GM21737 (cell line): ENCODE measurements around the gene BCL2.
A peak's percentile ranks its signal among the peaks of the same experiment; 100 is the strongest.

Experiments
- ATAC-seq: cut with Tn5 transposase; IDR thresholded peaks from one replicate; pipeline ENCODE4 v1.9.1; 2021; ENCODE audit warnings: mild to moderate bottlenecking, moderate library complexity; ENCODE audit not compliant: unreplicated experiment

BCL2 gene

DNA sequence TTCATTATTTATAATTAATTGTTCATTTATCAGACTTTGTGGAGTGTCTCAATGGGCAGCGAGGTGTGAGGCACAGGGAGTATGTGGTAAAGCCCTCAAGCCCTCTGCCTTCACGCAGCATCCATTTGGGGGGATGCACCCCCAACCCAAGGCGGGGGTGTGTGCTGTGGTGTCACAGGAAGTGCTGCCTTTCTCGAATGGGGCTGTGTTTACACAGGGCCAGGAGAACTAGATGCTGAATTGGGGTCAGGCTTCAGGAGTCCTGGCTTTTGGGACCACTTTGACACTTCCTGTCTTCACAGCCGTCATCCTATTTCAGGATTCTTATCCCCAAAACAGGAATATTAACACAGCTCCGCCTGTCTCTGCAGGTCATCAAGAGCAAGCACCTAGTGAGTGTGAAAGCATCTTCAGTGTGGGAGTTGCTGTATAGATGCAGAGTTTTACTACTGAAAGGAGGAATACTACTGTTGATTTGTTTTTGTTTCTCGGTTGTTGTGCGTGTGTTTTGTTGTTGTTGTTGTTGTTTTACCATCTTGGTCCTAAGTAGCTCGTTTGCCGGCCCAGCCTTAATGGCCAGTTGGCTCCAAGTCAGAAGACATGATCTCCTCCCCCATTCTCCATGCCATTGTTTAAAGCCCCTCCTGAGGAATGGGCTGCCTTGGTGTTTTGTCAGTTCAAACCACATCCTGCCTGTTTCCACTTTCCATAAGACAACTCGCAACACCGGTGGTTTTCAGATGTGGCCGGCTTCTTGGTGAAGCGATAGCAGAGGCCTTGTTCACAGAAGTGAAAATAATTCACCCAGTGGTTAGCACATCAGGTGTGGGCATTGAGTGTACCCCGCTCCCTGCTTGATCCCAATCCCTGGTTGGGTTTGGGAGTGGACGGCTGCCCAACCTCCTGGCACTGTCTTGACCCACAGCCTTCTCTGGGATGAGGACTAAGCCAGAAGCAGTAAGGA is 221.3 kb downstream of the BCL2 start:
- ATAC-seq, result peak; percentile 60

DNA sequence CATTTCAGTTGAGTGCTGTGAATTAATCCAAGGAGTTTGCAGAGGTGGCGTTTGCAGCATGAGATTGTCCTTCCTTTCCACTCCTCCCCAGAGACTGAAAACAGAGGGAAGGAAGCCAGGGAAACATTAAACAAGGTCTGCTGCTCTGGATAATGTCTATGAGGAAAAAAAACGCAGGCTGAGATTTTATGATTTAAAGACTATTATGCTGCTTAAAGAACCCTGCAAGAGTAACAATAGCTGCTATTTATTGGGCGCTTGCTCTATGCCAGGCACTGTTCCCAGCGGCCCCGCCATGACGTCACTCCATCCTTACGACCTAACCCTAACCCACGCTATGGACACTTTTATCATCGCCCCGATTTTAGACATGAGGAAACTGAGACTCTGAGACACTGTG is 222.4 kb downstream of the BCL2 start:
- no peak for ATAC-seq

- no peak for ATAC-seq
These were observed 223.2 kb downstream of the BCL2 start for GRCh38 chr18:63096327-63096874.

GRCh38 chr18:63095768-63096167 is 223.8 kb downstream of the BCL2 start:
- ATAC-seq, result no peak

GRCh38 chr18:63091671-63092364 is 227.8 kb downstream of the BCL2 start:
- no peak for ATAC-seq

- ATAC-seq, result no peak
These were observed 229.2 kb downstream of the BCL2 start for GRCh38 chr18:63090334-63090733.

DNA sequence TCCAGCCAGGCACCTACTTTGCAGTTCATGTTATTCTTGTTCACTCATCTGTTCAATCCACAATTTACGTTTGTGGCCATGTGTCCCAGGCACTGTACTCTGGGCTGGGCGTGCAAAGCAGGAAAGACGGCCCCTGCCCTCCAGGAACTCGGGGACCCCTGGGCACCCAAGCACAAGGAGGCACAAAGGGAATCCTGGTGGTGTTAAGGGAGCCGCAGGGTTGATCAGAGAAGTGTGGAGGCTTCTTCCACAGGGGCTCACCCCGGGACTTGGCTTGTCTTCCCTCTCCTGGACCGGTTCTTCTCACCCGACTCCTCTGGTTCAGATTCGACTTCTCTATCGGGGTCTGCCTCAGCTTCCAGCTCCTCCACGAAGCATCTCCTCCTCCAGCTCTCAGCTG is 230.5 kb downstream of the BCL2 start:
- no peak for ATAC-seq

GRCh38 chr18:63088262-63088661 is 231.3 kb downstream of the BCL2 start:
- ATAC-seq, result no peak

GRCh38 chr18:63087421-63088230 is 231.9 kb downstream of the BCL2 start:
- ATAC-seq, result no peak

GRCh38 chr18:63085611-63086010 is 234.0 kb downstream of the BCL2 start:
- ATAC-seq, result no peak

DNA sequence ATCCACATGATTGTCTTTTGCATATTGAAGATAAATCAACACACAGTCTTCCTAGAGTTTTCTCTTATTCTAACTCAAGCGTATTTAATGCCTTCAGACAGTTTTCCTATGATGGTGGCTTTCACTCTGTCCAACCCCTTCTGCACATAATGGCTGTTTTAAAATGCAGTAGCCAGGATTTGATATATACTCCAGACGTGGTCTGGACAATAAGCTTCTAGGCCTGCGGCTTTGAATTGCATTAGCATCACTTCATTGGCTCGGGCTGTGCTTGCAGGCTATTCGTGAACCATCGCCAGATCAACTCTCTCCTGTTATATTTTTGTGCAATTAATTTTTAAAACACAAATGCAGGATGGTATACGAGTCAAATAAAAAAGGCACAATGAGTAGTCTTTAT is 235.3 kb downstream of the BCL2 start:
- no peak for ATAC-seq

DNA sequence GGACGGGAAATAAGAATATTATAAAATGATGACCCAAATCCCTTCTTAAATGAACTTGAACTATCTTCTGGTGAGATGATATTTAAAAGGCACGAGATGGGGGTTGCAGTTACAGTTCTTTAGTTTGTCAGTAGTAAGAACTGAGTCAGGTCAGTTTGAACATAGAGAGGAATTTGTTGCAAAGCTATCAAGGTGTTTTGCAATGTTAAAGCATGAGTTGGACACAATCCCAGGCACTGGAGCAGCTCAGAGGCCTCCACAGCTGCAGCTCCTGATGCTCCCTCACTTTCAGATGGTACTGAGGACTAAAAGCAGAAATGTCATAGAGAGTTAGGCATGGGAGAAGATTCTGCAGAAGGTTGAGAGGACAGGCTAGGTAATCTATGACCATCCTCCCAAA is 236.0 kb downstream of the BCL2 start:
- ATAC-seq, result no peak

- ATAC-seq, result no peak
These were observed 236.5 kb downstream of the BCL2 start for GRCh38 chr18:63083020-63083531.

DNA sequence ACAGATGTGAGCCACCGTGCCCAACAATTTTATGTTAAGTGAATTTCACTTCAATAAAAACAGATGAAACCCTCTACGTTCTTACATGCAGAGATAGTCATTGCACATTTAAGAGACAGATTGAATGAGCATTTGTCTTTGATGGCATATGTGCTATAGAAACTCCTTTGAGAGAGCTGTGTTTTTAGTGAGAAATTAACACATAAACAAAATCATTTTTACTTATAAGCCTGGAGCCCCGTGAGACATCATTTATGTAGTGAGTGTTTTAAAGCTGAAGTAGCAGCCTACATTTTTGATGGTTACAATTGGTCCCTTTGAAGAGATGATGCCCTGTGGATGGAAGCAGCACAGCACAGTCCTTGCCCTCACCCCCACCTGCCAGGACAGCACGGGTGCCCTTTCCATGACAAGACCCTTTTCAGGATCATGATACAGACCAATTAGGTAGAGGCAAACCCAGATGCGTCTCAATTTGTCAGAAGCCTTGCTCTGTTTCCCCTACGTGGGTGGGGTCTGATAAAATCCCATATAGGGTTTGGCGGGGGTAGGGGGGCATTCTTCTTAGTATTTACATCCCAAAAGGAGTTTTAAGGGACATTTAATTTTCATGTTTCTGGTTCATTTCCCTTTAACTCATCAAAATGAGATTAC is 237.1 kb downstream of the BCL2 start:
- ATAC-seq, result no peak

- no peak for ATAC-seq
These were observed 240.5 kb downstream of the BCL2 start for GRCh38 chr18:63079114-63079513.

GRCh38 chr18:63078471-63078870 is 241.1 kb downstream of the BCL2 start:
- ATAC-seq, result peak; percentile 76

- peak; percentile 49 for ATAC-seq
These were observed 244.6 kb downstream of the BCL2 start for GRCh38 chr18:63074981-63075404.

DNA sequence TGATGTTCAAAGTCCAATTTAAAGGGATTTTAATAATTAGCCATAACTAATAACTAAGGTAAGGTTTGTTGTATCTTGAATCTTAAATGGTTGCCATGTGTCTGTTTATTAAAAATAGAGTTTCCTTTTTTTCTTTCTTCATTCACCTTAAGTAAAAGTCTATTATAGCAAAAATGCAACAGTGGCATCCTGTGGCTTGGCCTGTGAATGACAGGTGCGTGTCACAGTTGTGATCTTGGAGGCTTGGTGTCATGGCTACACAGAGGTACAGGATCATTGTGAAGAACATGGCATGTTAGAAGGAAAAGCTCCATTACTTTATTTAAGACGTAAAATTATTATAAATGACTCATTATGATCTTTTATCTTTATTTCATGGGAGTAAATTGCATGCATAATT is 246.1 kb downstream of the BCL2 start:
- ATAC-seq, result peak; percentile 50
